Kidney glomerular epithelial cell (primary cell): Measurements from ENCODE around the gene CCR6.
"Not testable (repeated sequence)": the region's sequence is repeated elsewhere in the genome, so short reads cannot be mapped to it uniquely, and the experiment has no call there.

ENCODE experiments used
- DNase-seq: peaks from one replicate; lab custom pipeline; 2025; lab: John Stamatoyannopoulos, UW

Gene CCR6

GRCh38 chr6:167143041-167143440, 20.1 kb downstream of the CCR6 start:
- no peak for DNase-seq

- no peak for DNase-seq
These were observed 22.6 kb downstream of the CCR6 start for GRCh38 chr6:167145461-167145860.

GRCh38 chr6:167146135-167146534, 23.2 kb downstream of the CCR6 start:
- DNase-seq, result no peak

DNA sequence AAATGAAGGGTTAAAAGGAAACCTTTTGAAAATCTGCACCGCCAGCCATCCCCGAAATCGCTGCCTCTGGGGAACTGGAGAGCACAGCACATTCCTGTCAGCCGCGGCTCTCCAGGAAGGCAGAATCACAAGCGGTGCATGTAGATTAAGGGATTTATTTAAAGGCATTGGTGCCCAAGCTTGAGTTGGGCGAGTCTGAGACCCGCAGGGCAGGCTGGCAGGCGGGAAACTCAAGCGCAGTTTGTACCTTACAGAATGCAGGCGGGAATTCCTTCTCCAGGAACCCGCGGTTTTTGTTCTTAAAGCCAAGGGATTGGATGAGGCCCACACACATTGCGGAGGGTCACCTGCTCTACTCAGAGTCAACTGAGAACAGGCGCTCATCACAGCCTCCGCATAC, 24.1 kb downstream of the CCR6 start:
- no peak for DNase-seq

- DNase-seq, result no peak
These were observed 25.1 kb downstream of the CCR6 start for GRCh38 chr6:167148021-167148420.

- no peak for DNase-seq
These were observed 26.1 kb downstream of the CCR6 start for GRCh38 chr6:167148997-167149396.

GRCh38 chr6:167150941-167151549, 28.1 kb downstream of the CCR6 start:
- no peak for DNase-seq

DNA sequence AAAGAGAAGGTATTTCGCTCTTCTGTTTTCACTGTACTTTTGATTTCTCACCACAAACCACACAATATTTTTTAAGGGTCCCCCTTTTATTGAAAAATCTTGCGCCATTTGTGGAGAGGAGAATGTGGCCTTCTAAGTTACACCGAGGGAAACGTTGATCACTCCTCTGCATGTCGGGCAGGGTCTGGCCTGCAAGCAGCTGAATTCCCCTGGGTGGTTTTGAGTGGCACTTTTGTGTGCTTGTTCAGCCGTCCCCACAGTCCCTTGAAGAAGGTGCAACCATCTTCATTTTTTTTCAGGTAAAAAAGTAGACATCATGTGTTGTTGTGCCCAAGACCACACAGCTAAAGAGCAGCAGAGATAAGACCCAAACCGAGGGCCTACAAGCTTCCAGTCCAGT, 28.8 kb downstream of the CCR6 start:
- DNase-seq, result no peak

DNA sequence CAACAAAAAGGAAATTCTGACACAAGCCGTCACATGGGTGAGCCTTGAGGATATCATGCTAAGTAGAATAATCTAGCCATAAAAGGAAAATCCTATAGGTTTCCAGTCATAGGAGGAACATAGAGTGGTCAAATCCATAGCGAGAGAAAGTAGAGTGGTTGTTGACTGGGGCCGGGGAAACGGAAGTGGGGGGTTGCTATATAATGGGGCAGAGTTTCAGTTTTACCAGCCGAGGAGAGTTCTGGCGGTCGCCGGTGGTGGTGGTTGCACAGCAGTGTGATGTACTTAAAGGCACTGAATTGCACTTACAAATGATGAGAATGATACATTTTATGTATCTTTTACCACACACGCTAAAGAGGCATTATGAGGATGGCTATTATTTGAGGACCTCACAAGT, 30.0 kb downstream of the CCR6 start:
- DNase-seq, result no peak

GRCh38 chr6:167153521-167153959, 30.6 kb downstream of the CCR6 start:
- DNase-seq, result no peak

GRCh38 chr6:167154291-167154690, 31.4 kb downstream of the CCR6 start:
- no peak for DNase-seq

GRCh38 chr6:167154895-167155294, 32.0 kb downstream of the CCR6 start:
- no peak for DNase-seq

- no peak for DNase-seq
These were observed 34.5 kb downstream of the CCR6 start for GRCh38 chr6:167157414-167157813.

GRCh38 chr6:167157863-167158262, 35.0 kb downstream of the CCR6 start, which contains the start of gene GPR31:
Gene GPR31 (minus strand): TSS chr6:167157980. CDS start chr6:167157831, 149 bp downstream.
- DNase-seq, result no peak

DNA sequence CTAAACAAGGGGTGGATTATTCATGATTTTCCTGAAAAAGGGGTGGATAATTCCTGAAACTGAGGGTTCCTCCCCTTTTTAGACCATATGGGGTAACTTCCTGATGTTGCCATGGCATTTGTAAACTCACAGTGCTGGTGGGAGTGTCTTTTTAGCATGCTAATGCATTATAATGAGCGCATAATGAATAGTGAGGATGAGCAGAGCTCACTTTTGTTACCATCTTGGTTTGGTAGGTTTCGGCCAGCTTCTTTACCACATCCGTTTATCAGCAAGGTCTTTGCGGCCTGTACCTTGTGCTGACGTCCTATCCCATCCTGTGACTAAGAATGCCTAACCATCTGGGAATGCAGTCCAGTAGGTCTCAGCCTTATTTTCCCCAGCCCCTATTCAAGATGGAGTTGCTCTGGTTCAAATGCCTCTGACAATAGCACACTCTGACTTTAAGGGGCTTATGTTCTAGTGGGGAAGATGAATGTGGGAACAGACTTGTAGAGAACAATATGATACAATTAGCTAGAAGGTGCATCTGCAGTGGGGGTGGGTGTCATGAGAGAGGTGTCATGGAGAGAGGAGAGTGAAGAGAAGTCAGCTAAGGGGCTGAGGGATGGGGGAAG, 39.1 kb downstream of the CCR6 start:
- no peak for DNase-seq

DNA sequence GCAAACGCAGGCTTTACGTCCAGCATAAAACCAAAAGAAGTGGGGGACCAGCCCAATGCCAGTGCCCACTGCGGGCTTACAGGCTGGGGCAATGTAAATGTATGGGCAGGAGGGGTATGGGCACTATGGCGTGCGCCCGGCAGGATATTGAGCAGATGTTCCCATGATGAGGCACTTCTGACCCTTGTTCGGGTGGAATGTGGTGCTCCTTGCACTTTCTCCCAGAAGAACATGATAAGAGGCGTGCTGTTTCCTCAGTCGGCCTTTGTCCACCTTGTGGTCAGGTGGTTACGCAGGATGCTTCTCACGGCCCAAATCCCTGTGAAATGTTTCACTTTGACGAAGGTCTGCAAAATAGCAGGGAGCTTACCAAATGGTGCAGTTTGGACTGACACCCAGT, 39.7 kb downstream of the CCR6 start:
- no peak for DNase-seq

DNA sequence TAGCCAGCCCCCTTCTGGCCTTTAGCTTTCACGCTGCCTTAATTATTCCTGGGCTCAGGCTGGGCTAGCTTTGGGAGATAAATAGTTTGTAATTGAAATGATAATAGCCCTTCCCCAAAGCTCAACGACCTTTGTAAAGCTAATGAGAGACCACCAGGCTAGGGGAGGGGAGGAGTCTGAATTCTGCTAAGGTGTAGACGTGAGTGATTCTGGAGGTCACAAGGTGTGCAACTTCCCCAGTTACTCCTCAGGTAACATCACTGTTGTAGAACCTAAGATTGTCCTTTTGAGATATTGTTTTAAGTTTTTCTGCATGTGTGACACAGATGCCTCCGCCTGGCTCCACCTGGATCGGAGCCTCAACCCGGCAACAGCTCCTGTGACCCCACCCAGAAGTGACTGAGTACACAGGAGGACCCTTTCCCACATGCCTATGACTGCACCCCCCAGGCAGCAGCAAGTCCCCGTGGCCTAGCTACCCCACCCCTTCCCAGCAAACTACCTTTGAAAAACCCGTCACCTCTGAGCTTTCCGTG, 40.6 kb downstream of the CCR6 start:
- no peak for DNase-seq

GRCh38 chr6:167164261-167164660, 41.4 kb downstream of the CCR6 start:
- DNase-seq, result no peak

- DNase-seq, result no peak
These were observed 43.1 kb downstream of the CCR6 start for GRCh38 chr6:167165858-167166471.

- not testable (repeated sequence) for DNase-seq
These were observed 44.8 kb downstream of the CCR6 start for GRCh38 chr6:167167699-167168098.

DNA sequence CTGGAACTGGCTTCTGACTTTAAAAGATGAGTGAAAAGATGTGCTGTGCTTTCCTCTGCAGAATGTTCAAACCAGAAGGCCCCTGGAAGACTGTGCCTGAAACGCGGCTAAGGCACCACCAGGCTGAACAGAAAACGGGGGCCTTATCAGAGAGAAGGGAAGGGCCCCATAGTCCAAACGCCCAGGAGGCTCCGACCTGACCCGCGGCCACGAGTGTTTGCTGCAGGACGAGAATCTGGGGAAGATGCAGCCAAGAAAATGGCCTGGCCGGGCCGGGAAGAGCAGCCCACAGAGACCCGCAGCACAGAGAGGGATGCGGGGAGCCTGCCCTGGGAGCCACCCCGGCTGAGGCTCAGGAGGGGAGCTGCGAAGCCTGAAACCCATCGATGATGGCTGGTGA, 45.4 kb downstream of the CCR6 start:
- not testable (repeated sequence) for DNase-seq

DNA sequence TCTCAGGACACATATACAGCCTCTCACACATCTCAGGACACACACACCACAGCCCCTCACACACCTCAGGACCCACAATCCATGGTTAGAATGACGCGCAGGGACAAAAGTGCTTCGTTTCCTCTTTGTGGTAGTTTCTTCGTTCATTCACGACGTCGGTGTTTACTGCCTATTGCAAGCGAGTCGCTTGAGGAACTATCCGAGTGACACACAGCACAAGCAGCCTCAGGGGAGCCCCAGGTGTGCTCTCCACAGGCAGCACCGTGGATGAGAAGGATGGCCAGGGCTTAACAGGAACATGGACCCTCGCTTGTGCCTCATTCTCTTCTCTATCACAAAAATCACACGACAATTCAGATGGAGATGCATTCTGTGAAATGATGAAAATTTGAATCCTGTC, 47.0 kb downstream of the CCR6 start:
- not testable (repeated sequence) for DNase-seq

DNA sequence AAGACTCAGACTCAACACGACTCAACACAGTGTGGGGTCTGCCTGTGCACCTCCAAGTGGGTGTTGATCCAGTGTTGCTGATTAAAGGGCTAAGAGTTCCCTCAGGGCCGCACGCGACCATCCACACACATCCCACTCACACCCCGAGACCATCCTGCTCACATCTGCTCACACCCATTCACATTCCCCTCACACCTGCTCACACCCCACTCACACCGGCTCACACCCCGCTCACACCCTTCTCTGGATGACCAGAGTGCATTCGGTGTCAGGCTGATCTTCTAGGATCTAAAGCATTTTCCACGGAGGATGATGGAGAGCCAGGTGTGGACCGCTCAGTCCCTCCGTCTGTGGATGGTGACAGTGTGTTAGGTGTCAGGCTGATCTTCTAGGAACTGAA, 48.4 kb downstream of the CCR6 start:
- DNase-seq, result not testable (repeated sequence)
